HepG2 (cell line): ENCODE results near the gene ARRDC4.
"Not testable (repeated sequence)": the region's sequence is repeated elsewhere in the genome, so short reads cannot be mapped to it uniquely, and the experiment has no call there.

ENCODE experiments used
- ATF7 ChIP-seq, 2 experiments: fragments of 450-650 bp in 1 of 2; sonication (generic) in 1 of 2; formaldehyde crosslinking in 1 of 2; IDR thresholded peaks; 2 replicates each; pipeline versions ENCODE4 v1.4.0 to v1.6.1; 2016 to 2020; ENCODE audit warnings: antibody characterized with exemption in 1 of 2, mild to moderate bottlenecking in 1 of 2, missing genetic modification reagents in 1 of 2
- PAXIP1 ChIP-seq: sonication (generic); formaldehyde crosslinking; conservative IDR thresholded peaks from 2 replicates; pipeline ENCODE4 v1.4.0; 2020; ENCODE audit warnings: mild to moderate bottlenecking, missing genetic modification reagents, moderate library complexity
- ZNF766 ChIP-seq: sonication (generic); formaldehyde crosslinking; IDR thresholded peaks from 2 replicates; pipeline ENCODE4 v1.5.0; 2020; ENCODE audit warnings: missing genetic modification reagents, borderline replicate concordance
- ZSCAN21 ChIP-seq: sonication (generic); formaldehyde crosslinking; IDR thresholded peaks from 2 replicates; pipeline ENCODE4 v1.8.0; 2022; ENCODE audit warnings: mild to moderate bottlenecking, missing genetic modification reagents, moderate library complexity, borderline replicate concordance

- TF ChIP-seq PAXIP1 (CRISPR knock-in tag); ZNF766 (CRISPR knock-in tag); ATF7 (IDR thresholded peaks at IDR 0.05); ATF7 (CRISPR knock-in tag; IDR thresholded peaks at IDR 0.05); ZSCAN21: not testable (repeated sequence)
These were observed 25.5 kb downstream of the ARRDC4 start for GRCh38 chr15:97985979-97986378.
